AG09309 (cell line): ENCODE data around the gene ZNF831.

Experiments used
- DNase-seq: peaks from one replicate; pipeline ENCODE4 v3.0.0-alpha.2; 2010; ENCODE audit warnings: low read depth
- H3K4me3 ChIP-seq: 2 replicates; pipeline ENCODE4 v1.5.1; 2011; ENCODE audit warnings: mild to moderate bottlenecking, low read depth, low read length, moderate library complexity; ENCODE audit not compliant: control insufficient read depth
- TF ChIP-seq, protein P1 (sequence below): IDR thresholded peaks from 2 replicates; pipeline ENCODE4 v1.5.1; 2011; ENCODE audit warnings: mild to moderate bottlenecking, low read depth, low read length, inconsistent platforms; ENCODE audit not compliant: insufficient read depth, control insufficient read depth; ENCODE audit errors: missing control alignments

Gene ZNF831

DNA sequence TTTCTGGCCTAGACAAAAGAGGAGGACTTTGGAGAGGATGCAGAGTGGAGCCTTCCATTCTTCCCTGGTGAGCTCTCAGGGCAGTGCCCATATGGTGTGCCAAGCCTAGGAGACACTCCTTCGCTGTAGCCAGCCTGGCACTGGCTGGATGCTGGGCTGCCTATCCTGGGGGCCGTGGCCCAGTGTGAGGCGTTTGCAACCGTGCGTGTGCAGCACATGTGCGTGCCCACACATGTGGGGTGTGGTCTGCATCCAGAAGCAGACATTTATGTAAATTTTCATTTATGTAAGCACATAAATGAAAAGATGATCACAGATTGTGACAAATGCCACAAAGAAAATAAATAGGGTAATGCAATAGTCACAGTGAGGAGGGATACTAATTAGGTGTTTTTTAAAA lies 35.8 kb upstream of the ZNF831 start:
- no peak for DNase-seq
- TF ChIP-seq, protein P1, sequence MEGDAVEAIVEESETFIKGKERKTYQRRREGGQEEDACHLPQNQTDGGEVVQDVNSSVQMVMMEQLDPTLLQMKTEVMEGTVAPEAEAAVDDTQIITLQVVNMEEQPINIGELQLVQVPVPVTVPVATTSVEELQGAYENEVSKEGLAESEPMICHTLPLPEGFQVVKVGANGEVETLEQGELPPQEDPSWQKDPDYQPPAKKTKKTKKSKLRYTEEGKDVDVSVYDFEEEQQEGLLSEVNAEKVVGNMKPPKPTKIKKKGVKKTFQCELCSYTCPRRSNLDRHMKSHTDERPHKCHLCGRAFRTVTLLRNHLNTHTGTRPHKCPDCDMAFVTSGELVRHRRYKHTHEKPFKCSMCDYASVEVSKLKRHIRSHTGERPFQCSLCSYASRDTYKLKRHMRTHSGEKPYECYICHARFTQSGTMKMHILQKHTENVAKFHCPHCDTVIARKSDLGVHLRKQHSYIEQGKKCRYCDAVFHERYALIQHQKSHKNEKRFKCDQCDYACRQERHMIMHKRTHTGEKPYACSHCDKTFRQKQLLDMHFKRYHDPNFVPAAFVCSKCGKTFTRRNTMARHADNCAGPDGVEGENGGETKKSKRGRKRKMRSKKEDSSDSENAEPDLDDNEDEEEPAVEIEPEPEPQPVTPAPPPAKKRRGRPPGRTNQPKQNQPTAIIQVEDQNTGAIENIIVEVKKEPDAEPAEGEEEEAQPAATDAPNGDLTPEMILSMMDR: no peak
- H3K4me3 ChIP-seq: no peak overlapping the region

- TF ChIP-seq, protein P1: no peak
- no peak overlapping the region for H3K4me3 ChIP-seq
- no peak for DNase-seq
These were observed 31.9 kb upstream of the ZNF831 start for GRCh38 chr20:59131551-59132285.

- no peak for DNase-seq
- no peak overlapping the region for H3K4me3 ChIP-seq
- TF ChIP-seq, protein P1: no peak
These were observed 29.4 kb upstream of the ZNF831 start for GRCh38 chr20:59134182-59134581.

DNA sequence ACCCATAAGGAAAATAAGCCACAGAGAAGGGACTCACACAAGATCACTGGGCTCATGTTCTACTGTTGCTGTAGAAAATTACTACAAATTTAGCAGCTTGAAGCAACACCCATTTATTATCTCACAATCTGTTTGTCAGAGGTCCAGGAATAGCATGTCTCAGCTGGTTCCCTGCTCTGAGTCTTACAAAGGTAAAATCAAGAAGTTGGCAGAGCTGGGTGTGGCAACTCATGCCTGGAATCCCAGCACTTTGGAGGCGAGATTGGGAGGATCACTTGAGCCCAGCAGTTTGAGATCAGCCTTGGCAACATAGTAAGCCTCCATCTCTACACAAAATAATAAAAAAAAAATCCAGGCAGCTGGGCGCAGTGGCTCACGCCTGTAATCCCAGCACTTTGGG lies 28.5 kb upstream of the ZNF831 start:
- DNase-seq: no peak
- TF ChIP-seq, protein P1: no peak

DNA sequence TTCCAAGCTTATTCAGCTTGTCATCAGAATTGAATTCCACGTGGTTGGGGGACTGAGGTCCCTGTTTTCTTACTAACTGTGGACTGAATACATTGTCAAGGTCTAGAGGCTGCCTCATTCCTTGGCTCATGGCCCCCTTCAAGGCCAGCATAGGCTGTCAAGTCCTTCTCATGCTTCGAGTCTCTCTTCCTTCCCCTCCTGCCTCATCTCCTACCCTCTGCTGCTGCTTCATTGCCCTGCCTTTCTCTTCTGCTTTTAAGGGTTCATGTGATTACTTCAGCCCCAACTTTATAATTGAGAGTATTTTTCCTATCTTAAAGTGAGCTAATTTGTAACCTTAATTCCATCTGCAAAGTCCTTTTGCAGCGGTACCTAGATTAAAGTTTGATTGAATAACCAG lies 27.6 kb upstream of the ZNF831 start:
- no peak for DNase-seq
- TF ChIP-seq, protein P1: no peak
- no peak overlapping the region for H3K4me3 ChIP-seq

More for the DNA sequence above, 28.5 kb upstream of the ZNF831 start:
- no peak overlapping the region for H3K4me3 ChIP-seq

- H3K4me3 ChIP-seq: no peak overlapping the region
- no peak for DNase-seq
- TF ChIP-seq, protein P1: no peak
These were observed 26.1 kb upstream of the ZNF831 start for GRCh38 chr20:59137532-59137931.

DNA sequence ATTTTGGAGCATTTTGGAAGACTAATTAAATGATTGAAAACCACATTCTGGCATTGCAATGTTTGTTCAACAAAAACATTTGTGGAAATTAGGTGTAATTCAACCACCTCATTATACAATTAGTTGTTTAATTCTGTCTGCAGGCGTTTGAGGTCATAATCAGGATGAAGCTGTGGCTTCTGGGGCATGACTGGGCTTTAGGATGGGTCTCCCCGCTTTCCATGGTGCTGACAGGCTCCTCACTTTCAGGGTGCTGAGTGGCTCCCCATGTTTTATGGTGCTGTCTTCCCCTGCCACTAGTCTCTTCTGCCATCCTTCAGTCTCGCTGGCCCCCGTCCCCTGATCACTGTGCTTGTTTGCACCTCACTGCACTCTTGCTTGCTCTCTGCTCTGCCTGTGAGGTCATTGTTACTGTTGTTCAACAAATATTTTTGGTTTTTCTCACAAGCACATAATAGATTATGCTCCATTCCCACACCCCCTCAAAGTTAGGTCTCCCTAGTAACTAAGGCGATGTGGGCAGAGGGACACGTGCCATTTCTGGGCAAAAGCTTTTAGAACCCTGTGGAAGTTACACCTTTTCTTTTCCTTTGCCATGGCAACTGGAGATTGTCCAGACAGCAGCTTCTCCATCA lies 25.4 kb upstream of the ZNF831 start:
- no peak for DNase-seq
- TF ChIP-seq, protein P1: no peak
- no peak overlapping the region for H3K4me3 ChIP-seq
